HG02970 (cell line): ENCODE data around the gene ZRANB3.
A peak's percentile ranks its signal among the peaks of the same experiment; 100 is the strongest.
"Not testable (repeated sequence)": the region's sequence is repeated elsewhere in the genome, so short reads cannot be mapped to it uniquely, and the experiment has no call there.

Experiments
- ATAC-seq: cut with Tn5 transposase; IDR thresholded peaks from one replicate; pipeline ENCODE4 v1.9.1; 2021; ENCODE audit warnings: mild to moderate bottlenecking, moderate library complexity, moderate number of reproducible peaks; ENCODE audit not compliant: unreplicated experiment, low FRiP score

Gene ZRANB3

DNA sequence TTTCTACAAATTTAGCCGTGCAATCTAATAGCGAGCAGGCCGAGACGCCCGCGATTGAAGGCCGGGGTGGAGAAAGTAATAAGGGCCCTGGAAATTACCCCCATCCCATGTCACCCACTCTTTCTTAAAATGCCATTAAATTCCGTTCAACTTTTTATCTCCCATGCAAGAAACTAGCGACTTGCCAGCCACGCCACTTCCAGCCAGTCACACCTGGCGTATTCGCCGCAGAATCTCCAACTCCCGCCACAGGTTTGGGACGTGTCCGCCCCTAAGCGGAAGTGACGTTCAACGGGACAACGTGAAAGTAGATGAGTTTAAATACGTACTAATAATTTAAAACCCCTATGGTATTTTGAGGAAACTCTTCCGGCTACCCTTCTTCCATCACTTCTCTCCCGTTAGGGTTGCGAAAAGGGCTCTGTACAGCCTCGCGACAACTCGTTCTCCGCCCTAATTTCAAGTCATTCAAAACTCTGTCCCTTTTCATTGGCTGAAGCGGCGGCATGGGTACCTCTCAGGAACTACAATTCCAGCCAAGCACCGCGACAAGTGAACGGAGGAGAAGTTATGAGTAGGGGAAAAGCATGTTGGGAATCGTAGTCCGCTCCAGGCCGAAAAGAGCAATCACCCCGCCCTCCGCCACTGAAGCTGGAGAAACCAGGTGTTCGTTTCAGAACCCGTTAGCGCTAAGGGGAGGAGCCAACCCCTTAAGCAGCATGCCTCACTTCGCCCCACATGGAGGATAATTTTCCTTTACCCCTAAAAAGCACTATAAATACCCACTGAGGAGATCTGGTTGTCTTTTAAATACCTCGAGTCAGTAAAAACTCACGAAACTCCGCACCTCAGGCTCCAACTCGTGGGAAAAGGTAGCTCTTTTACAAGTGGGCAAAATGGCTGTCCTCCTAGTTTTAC is at the start of gene ZRANB3:
Gene ZRANB3, minus strand, starts transcription at position 906 of the 918 bp plus-strand sequence.
- ATAC-seq, result peak; percentile 72

DNA sequence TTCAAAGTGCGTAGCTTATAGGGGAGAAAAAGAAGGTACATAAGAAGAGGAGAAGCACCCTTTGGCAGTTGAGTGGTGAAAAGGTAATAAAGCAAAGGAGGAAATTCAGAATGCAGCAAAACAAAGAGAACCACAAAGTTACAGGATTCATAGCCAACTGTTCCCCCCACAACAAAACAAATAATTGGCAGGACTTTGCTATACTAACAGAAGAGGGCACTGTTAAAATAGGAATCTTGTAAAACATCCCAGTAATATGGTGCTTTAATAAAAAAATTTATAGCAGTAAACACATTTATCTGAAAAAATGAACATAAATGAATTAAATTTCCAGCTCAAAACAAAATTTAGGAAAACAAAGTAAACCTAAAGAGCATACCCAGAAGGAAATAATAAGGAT is 42.6 kb upstream of the ZRANB3 start:
- ATAC-seq, result no peak

DNA sequence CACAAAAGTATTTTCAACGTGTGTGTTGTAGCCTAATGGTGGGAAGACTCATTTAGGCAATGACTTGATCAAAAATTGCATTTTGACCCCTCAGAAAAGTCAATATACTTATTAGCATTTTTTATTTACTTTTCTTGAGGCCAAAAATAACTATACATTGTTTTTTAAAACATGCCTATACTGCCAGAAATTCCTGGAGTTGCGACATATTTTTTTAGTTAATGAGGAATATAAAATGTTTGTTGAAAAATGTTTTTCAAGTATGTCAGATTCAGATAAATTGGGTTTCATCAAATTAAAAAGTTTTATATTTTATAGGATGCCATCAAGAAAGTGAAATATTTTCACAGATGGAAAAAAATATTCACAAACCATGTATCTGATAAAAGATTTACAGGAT is 39.9 kb upstream of the ZRANB3 start:
- ATAC-seq, result no peak

DNA sequence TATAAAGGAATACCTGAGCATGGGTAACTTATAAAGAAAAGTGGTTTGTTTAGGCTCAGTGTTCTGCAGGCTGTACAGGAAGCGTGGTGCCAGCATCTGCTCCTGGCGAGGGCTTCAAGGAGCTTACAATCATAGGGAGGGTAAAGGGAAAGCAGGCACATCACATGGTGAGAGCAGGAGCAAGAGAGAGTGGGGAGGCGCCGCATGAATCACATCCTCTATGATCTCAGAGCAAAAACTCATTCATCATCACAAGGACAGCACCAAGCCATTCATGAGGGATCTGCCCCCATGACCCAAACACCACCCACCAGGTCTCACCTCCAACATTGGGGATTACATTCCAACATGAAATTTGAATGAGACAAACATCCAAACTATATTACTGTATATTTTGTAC is 32.8 kb upstream of the ZRANB3 start:
- ATAC-seq, result no peak

DNA sequence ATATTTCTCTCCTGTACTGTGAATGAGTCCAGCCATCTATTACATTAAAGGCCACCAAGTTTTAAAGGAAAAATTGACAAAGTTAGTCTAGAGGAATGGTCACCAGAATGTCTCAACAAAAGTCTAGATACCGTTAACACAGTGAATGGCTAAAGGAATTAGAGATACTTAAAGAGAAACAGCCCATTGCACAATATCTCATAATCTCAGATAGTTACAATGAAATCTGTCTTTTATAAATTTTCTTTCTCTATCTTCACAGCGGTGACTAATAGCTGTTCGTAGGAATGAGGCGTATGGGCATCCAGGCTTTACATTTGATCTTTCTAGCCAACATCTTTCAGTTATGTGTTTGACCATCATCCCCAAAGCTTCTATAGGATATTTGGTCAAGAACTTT is 30.9 kb upstream of the ZRANB3 start:
- no peak for ATAC-seq

DNA sequence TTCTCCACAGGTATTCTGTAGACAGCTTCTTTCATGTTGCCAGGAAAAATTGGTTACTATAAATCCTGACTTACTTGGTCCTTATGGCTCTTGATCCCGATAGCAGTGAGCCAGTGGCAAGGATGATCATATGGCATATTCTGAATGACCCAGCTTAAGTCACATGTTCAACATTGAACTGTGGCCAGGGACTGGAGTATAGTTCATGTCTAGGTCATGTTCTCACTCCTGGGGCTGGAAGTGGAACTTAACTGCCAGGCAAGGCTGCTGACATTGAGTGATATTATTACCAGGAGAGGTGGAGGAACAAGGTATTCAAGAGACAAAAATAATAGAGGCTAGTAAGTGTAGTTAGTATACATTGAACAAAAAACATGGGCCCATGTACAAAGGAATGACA is 26.5 kb upstream of the ZRANB3 start:
- ATAC-seq, result no peak

DNA sequence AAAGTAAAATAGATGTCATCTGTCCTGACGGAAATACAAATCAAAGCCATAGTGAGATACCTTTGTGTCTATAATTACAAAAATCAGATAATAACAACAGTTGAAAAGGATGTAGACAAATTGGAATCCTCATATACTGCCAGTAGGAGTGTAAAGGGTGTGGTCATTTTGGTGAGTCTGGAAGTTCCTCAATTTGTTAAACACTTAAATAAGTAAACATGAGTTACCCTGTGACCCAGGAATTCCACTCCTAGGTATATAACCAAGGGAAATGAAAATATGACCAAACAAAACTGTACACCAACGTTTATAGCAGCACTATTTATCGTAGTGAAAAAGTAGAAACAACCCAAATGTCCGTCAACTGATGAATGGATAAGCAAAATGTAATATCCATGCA is 24.3 kb upstream of the ZRANB3 start:
- ATAC-seq, result no peak

DNA sequence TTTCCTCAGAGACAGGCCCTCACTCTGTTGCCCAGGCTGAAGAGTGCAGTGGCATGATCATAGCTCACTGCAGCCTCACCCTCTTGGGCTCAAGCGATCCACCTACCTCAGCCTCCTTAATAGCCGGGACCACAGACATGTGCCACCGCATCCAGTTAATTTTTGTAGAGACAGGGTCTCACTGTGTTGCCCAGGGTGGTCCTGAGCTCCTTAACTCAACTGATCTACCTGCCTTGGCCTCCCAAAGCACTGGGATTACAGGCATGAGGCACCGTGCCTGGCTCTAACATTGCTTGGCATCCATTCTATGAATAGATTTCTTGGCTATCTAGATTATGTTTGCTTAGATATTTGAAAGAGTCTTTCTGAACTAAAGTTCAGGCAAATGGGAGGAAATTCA is 21.9 kb upstream of the ZRANB3 start:
- ATAC-seq, result no peak

DNA sequence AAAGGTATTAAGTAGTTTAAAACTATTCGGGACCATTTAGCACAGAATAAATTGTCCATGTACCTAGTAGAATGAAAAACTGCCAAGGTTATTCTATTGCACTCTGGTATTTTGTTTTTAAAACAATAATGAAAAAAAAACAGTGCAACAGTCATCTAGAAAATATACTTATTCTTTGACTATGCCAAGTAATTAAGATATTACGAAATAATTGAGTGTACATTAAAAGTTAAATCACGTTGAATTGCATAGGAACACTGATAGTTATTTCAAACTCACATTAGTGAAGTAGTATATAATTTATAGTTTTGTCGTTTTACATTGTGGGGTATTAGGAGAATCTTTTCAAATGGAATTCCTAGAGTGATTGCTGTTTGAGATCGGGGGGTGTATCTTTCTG is 20.3 kb upstream of the ZRANB3 start:
- ATAC-seq, result no peak

DNA sequence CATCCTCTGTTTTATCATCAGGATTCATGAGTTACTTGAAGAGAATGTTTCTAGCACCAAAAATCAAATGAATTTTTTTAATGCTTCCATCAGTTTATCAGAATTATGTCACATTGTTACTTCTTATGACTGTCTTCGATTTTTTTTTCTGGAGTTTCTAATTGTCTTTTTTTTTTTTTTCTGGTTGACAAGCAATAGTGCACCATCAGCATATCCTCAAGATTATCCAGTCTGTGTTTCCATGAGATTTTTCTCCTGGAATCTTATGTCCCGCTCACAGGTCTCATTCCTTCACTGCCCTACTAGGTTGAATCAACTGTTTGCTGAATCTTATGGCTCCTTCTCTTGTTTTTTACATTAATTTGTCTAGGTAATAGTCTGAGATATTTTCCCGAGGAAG is 16.3 kb upstream of the ZRANB3 start:
- ATAC-seq, result no peak

DNA sequence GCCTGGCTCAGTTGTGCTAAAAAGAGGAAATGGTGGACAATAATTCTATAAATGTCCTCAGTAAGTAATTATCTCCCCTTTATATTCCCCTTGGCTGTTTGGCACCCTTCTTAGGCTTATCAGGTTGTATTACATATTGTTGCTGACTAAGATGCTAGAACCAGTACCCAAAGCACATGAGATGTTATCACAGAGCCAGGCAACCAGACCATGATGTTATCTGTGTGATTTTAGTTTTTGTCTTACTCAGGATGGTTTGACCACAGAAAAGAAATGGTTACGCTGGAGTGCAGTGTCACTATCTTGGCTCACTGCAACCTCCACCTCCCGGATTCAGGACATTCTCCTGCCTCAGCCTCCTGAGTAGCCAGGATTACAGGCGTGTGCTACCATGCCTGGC is 15.4 kb upstream of the ZRANB3 start:
- ATAC-seq, result no peak

DNA sequence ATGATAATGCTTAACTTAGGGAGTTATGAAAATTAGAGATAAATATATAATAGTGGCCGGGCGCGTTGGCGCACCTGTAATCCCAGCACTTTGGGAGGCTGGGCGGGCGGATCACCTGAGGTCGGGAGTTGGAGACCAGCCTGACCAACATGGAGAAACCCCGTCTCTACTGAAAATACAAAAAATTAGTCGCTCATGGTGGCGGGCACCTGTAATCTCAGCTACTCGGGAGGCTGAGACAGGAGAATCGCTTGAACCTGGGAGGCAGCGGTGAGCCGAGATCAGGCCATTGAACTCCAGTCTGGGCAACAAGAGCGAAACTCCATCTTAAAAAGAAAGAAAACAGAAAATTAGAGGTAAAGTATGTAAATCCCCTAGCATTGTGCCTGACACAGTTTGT is 2.5 kb upstream of the ZRANB3 start:
- not testable (repeated sequence) for ATAC-seq

DNA sequence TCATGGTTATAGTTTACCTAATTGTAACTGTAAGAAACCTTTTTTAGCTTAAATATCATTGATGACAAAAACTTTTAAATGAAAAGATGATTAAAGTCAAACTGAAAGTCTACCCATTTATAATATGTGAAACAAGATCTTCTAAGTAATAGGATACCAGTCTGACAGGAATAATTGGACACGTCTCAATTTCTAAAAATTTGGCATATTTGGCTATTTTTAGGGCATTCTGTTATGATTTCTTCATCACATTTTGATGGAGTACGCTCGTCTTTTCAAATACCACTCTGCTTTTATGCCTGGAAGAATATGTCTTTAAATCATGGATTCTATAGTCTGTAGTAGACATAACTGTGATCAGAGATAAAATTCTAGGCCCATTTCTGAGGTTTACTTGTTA is 1.6 kb upstream of the ZRANB3 start:
- ATAC-seq, result no peak

DNA sequence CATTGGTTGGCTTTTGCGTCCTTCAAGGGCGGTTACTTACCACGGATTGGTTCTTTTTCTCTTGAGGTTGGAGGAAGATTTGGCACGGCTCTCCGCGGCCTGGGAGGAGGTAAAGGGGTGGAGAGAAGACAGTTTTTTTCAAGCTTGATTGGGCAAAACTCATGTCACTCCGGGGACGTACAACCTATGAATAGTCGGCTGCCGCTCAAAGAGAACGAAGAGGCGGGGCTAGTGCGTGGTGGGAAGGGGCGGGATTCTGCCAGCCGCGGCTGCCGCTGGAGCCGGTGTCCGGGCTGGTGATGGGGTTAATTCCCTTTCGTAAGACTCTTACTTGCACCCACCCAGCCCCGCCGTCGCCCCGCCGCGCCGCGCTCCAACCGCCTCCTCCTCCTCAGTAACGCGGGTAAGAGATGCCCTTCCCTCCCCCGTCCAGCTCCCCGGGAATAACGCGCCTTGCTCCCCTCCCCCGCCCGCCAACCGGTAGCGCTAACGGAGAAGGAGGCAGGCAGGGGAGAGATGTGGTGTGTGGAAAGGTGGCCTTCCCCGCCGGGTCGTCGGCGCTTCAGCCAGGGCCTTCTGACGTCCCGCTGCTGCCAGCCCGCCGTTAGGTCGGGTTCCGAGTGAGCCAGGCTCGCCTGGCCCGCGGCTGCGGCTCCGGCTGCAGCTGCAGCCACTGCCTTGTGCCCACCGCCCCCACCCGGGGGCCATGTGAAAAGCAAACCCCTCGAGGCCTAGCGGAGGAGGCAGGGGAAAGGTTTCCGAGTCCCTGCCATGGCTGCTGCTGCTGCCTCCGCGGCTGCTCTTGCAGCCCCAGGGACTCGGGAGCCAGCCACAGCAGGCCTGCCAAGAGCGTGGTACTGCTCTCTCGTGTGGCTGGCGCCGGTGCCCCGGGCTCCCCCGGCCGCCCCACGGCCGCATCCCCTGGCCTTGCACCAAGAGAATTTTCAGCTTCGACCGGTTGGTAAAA is 496 bp upstream of the ZRANB3 start, which contains the start of gene R3HDM1:
Gene R3HDM1, plus strand, starts transcription at position 254 of the 967 bp plus-strand sequence. CDS start 73,362 bp downstream, outside the sequence.
- peak; percentile 86 for ATAC-seq

DNA sequence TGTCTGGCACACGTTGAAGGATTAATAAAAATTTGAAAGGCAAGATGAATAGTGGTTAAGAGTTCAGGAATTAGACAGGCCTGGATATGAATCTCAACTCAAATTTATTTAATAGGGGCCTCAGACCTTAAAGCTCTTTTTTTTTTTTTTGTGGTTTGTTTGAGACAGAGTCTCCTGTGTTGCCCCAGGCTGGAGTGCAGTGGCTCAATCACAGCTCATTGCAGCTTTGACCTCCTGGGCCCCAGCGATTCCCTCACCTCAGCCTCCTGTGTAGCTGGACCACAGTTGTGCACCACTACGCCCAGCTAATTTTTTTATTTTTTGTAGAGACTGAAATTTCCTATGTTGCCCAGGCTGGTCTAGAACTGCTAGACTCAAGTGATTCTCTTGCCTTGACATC is 3.0 kb downstream of the ZRANB3 start:
- ATAC-seq, result no peak

DNA sequence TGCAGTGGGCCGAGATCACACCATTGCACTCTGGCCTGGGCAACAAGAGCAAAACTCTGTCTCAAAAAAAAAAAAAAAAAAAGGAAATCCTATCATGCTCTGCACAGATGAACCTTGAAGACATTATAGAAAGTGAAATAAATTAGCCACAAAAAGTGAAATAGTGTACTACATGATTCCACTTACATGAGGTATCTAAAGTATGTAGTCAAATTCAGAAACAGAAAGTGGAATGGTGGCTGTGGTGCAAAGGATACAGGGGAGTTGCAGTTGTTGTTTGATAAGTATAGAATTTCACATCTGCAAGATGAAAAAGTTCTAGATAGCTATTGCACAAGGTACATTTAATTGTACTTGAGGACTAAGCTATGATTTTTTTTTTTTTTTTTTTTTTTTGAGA is 5.2 kb downstream of the ZRANB3 start:
- no peak for ATAC-seq

DNA sequence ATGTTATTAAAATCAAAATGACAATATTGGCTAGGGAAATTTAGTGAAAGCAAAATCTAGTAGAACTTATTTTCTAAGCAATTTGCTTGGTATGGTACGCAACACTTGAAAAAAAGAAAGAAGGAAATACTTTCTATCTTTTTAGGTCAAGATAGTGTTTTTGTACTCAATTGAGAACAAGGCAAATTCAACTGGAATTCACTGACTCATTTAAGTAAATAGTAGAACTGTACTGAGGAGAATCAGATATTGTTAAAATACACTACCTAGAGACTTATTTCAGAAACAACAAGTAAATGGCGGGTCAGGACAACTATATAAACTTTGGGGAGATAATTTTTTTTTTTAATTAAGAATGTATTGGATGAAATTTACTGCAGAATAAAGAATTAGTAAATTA is 18.9 kb downstream of the ZRANB3 start:
- no peak for ATAC-seq

DNA sequence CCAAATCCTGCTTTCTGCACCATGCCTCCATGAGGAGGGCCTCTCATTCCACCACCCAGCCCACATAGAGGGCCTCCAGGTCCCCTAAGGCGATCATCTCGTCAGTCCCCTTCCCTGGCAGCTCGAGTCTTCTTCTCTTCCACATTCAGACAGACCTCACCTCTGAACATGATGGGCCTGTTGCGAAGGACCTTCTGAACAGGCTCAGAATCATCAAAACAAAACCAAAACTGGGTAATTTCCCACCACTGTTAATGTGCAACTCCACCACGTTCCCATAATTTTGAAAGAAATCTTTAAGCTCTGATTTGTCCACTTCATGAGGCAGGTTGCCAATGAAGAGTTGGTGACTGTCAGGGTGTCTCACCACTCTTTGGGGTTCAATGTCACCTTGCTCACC is 20.4 kb downstream of the ZRANB3 start:
- ATAC-seq, result no peak

DNA sequence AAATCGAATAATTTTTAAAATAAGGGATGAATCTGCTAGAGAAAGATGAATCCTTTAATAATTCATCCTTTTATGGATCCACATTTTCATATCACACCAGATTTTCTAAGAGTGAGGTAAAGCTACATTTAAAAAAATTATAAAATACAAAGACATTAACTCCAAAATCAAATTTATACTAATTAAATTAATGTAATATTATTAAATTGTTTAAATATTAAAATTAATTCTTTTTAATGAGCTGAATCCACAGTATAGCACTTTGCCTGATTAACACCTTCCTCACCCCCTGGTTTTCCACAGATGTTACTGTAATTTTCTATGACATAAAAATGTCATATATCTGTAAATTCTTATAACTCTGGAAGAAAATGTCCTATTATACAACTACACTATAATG is 26.2 kb downstream of the ZRANB3 start:
- no peak for ATAC-seq

DNA sequence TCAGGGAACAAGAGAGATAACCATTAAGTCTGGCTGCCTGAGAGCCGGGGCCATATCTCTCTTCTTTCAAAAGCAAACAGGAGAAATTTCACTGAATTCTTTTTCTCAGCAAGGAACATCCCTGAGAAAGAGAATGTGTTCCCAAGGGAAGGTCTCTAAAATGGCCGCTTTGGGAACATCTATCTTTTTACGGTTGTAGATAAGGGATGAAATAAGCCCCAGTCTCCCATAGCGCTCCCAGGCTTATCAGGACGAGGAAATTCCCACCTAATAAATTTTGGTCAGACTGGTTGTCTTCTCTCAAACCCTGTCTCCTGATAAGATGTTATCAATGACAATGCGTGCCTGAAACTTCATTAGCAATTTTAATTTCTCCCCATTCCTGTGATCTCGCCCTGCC is 32.4 kb downstream of the ZRANB3 start:
- not testable (repeated sequence) for ATAC-seq

DNA sequence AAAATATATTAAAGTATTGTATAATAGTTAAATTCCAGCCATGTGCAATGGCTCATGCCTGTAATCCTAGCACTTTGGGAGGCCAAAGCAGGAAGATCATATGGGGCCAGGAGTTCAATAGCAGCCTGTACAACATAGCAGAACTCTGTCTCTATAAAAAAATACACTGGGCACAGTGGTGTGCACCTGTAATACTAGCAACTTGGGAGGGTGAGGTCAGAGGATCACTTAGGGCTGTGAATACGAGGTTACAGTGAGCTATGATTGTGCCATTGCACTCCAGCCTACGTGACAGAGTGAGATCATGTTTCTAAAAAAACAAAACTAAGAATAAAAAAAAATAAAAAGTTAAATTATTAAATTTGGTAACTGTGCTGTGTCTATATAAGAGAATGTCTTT is 36.1 kb downstream of the ZRANB3 start:
- ATAC-seq, result no peak
